Measurements from ENCODE around the gene PLOD1. TPM values are rescaled to one million over a fixed set of nuclear protein-coding genes. Genes with fewer than 3 reads are reported as not detected.

Gene PLOD1
- total and polyA plus RNA-seq, 8 donors: 20.0 to 55.2 (median 35.1) TPM

- DNase-seq (no peak), ATAC-seq (no peak), FAIRE-seq (no peak)
- 92 to 94% methylated on average over 12 of the region's 12 CpGs for WGBS, 2 donors
- Histone ChIP-seq H3K27ac (no peak overlapping the region), H3K27me3 (no peaks in the 10 kb centered on the region), H3K4me1 (peaks cover 0 to 4% (median 0%) of the 10 kb centered on the region in 3 donors), H3K36me3 (no peaks in the 10 kb centered on the region), H3K4me3 (no peak overlapping the region), H3K9me3 (no peaks in the 10 kb centered on the region)
- no peak for TF ChIP-seq CTCF (IDR thresholded peaks at IDR 0.05)
- intact Hi-C loops (cut with DNase I): loop anchor here in 2 of 3 donors (10.0 kb wide), 2 partner anchors 50 to 130 kb away; no protein-coding TSS in a partner anchor
These were observed 30.1 kb downstream of the PLOD1 start for GRCh38 chr1:11964656-11965055.

- H3K9me3 ChIP-seq: no peaks in the 10 kb centered on the region
- FAIRE-seq (no peak), ATAC-seq (peak; percentile 89 to 97 (median 94)), DNase-seq (peak in 4 of 6 donors; percentile 70 to 81 (median 76))
- peak overlapping the region in 1 of 4 donors; percentile 27 for H3K27ac ChIP-seq
- H3K4me1 ChIP-seq: peaks cover 0 to 4% (median 0%) of the 10 kb centered on the region in 3 donors
- 48 to 49% methylated on average over 6 of the region's 6 CpGs for WGBS, 2 donors
- H3K27me3 ChIP-seq: no peaks in the 10 kb centered on the region
- intact Hi-C loops (cut with DNase I): loop anchor here in 2 of 3 donors (10.0 kb wide), 2 partner anchors 52 to 132 kb away; no protein-coding TSS in a partner anchor
- H3K4me3 ChIP-seq: no peak overlapping the region
- peak; percentile 17 to 42 (median 33) for TF ChIP-seq CTCF (IDR thresholded peaks at IDR 0.05)
- H3K36me3 ChIP-seq: no peaks in the 10 kb centered on the region
These were observed 32.6 kb downstream of the PLOD1 start for GRCh38 chr1:11967028-11967547.

- H3K9me3 ChIP-seq: no peaks in the 10 kb centered on the region
- no peaks in the 10 kb centered on the region for H3K36me3 ChIP-seq
- H3K4me1 ChIP-seq: peaks cover 0 to 4% (median 0%) of the 10 kb centered on the region in 3 donors
- intact Hi-C loops (cut with DNase I): no loop called here
- WGBS, 2 donors: 86 to 91% methylated on average over 14 to 17 of the region's 17 CpGs
- TF ChIP-seq CTCF (IDR thresholded peaks at IDR 0.05): no peak
- no peak for DNase-seq
- H3K27ac ChIP-seq: no peak overlapping the region
- ATAC-seq: no peak
- no peak overlapping the region for H3K4me3 ChIP-seq
- H3K27me3 ChIP-seq: no peaks in the 10 kb centered on the region
- FAIRE-seq: no peak
These were observed 36.1 kb downstream of the PLOD1 start for GRCh38 chr1:11970441-11971185.

GRCh38 chr1:11977625-11978024 is 43.1 kb downstream of the PLOD1 start:
- intact Hi-C loops (cut with DNase I): no loop called here
- H3K4me1 ChIP-seq: peaks cover 4 to 26% (median 6%) of the 10 kb centered on the region in 3 donors
- no peaks in the 10 kb centered on the region for H3K36me3 ChIP-seq
- 68 to 70% methylated on average over 3 of the region's 3 CpGs for WGBS, 2 donors
- H3K27me3 ChIP-seq: no peaks in the 10 kb centered on the region
- FAIRE-seq: no peak
- no peak for DNase-seq
- no peak for ATAC-seq
- H3K4me3 ChIP-seq: no peak overlapping the region
- H3K27ac ChIP-seq: no peak overlapping the region
- TF ChIP-seq CTCF (IDR thresholded peaks at IDR 0.05): no peak
- no peaks in the 10 kb centered on the region for H3K9me3 ChIP-seq

- no peaks in the 10 kb centered on the region for H3K36me3 ChIP-seq
- H3K4me1 ChIP-seq: peaks cover 4 to 26% (median 6%) of the 10 kb centered on the region in 3 donors
- intact Hi-C loops (cut with DNase I): no loop called here
- H3K27ac ChIP-seq: no peak overlapping the region
- no peak for DNase-seq
- WGBS, 2 donors: 90% methylated on average over 8 of the region's 8 CpGs
- FAIRE-seq: no peak
- H3K27me3 ChIP-seq: no peaks in the 10 kb centered on the region
- H3K4me3 ChIP-seq: no peak overlapping the region
- TF ChIP-seq CTCF (IDR thresholded peaks at IDR 0.05): no peak
- H3K9me3 ChIP-seq: no peaks in the 10 kb centered on the region
- ATAC-seq: no peak
These were observed 43.8 kb downstream of the PLOD1 start for GRCh38 chr1:11978301-11978700.
